ENCODE data around the gene COX20. TPM values are rescaled to one million over a fixed set of nuclear protein-coding genes. Genes with fewer than 3 reads are reported as not detected.

The COX20 gene
- total and polyA plus RNA-seq, 9 donors: 25.2 to 107 (median 37.7) TPM

DNA sequence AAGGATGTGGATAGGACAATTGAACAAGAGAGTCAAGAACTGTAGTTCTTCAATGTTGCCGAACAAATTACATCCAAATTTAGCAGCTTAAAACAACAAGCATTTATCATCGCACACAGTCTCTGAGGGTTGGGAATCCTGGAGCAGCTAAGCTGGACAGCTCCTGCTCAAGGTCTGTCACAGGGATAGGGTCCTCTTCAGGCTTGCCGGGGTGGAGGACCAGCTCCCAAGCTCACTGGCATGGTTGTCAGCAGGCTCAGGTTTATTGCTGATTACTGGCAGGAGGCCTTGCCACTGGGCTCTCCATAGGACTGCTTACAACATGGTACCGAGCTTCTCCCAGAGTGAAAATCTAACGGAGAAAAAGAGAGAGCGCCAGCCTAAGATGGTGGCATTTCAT lies 22.1 kb upstream of the COX20 start:
- Histone ChIP-seq H3K4me3 (no peak overlapping the region), H3K27ac (no peak overlapping the region), H3K4me1 (ENCODE audit: insufficient read depth) (no peaks in the 10 kb centered on the region), H3K9me3 (no peaks in the 10 kb centered on the region), H3K36me3 (no peaks in the 10 kb centered on the region), H3K27me3 (no peaks in the 10 kb centered on the region)
- intact Hi-C loops (cut with DNase I): loop anchor here in 1 of 4 donors (10.0 kb wide), 1 partner anchor 231 kb away; no protein-coding TSS in a partner anchor
- TF ChIP-seq POLR2A (IDR thresholded peaks at IDR 0.05): no peak
- TF ChIP-seq, protein P1, sequence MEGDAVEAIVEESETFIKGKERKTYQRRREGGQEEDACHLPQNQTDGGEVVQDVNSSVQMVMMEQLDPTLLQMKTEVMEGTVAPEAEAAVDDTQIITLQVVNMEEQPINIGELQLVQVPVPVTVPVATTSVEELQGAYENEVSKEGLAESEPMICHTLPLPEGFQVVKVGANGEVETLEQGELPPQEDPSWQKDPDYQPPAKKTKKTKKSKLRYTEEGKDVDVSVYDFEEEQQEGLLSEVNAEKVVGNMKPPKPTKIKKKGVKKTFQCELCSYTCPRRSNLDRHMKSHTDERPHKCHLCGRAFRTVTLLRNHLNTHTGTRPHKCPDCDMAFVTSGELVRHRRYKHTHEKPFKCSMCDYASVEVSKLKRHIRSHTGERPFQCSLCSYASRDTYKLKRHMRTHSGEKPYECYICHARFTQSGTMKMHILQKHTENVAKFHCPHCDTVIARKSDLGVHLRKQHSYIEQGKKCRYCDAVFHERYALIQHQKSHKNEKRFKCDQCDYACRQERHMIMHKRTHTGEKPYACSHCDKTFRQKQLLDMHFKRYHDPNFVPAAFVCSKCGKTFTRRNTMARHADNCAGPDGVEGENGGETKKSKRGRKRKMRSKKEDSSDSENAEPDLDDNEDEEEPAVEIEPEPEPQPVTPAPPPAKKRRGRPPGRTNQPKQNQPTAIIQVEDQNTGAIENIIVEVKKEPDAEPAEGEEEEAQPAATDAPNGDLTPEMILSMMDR (IDR thresholded peaks at IDR 0.05): no peak
- TF ChIP-seq EP300 (IDR thresholded peaks at IDR 0.05): no peak
- 73 to 81% (median 75%) methylated on average over 6 of the region's 6 CpGs for WGBS, 3 donors
- no peak for DNase-seq

DNA sequence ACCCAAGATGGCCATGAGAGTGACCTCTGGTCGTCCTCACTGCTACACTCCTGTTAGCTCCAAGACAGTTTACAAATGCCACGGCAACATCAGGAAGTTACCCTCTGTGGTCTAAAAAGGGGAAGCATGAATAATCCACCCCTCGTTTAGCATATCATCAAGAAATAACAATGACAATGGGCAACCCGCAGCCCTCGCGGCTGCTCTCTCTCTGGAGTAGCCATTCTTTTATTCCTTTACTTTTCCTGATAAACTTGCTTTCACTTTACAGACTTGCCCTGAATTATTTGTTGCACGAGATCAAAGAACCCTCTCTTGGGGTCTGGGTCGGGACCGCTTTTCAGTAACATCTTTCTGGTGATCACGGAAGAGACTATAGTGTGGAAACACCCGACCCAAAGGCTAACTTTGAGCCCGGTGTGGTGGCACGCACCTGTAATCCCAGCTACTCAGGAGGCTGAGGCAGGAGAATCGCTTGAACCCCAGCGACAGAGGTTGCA lies 19.8 kb upstream of the COX20 start:
- no peak for DNase-seq
- H3K4me3 ChIP-seq: no peak overlapping the region
- no peaks in the 10 kb centered on the region for H3K27me3 ChIP-seq
- no peaks in the 10 kb centered on the region for H3K4me1 ChIP-seq (ENCODE audit: insufficient read depth)
- H3K27ac ChIP-seq: no peak overlapping the region
- H3K36me3 ChIP-seq: no peaks in the 10 kb centered on the region
- intact Hi-C loops (cut with DNase I): loop anchor here in 1 of 4 donors (10.0 kb wide), 1 partner anchor 229 kb away; no protein-coding TSS in a partner anchor
- TF ChIP-seq POLR2A (IDR thresholded peaks at IDR 0.05) (no peak), EP300 (IDR thresholded peaks at IDR 0.05) (no peak)
- TF ChIP-seq, protein P1 (IDR thresholded peaks at IDR 0.05): no peak
- 50 to 60% (median 54%) methylated on average over 15 of the region's 15 CpGs for WGBS, 3 donors
- H3K9me3 ChIP-seq: no peaks in the 10 kb centered on the region

DNA sequence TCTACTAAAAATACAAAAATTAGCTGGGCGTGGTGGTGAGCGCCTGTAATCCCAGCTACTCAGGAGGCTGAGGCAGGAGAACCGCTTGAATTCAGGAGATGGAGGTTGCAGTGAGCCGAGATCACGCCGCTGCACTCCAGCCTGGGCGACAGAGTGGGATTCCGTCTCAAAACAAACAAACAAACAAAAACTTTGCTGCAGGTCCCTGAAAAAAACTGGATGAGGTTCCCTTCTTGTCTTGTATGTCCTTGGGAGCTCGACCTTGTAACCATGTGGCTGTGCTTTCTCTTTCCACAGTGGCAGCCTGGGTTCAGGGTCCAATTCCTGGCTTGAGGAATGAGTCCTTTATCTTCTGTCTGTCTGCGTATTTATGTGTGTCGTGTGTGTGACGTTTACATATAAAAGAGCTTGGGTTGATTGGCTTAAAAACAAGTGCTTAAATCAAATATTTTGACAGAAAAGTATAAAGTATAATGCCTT lies 18.0 kb upstream of the COX20 start:
- Histone ChIP-seq H3K4me1 (ENCODE audit: insufficient read depth) (no peaks in the 10 kb centered on the region), H3K36me3 (no peaks in the 10 kb centered on the region), H3K27ac (no peak overlapping the region), H3K9me3 (no peaks in the 10 kb centered on the region), H3K27me3 (no peaks in the 10 kb centered on the region), H3K4me3 (no peak overlapping the region)
- no peak for DNase-seq
- TF ChIP-seq, protein P1 (IDR thresholded peaks at IDR 0.05): no peak
- TF ChIP-seq POLR2A (IDR thresholded peaks at IDR 0.05) (no peak), EP300 (IDR thresholded peaks at IDR 0.05) (no peak)
- intact Hi-C loops (cut with DNase I): loop anchor here in 1 of 4 donors (10.0 kb wide), 1 partner anchor 227 kb away; no protein-coding TSS in a partner anchor
- 40 to 62% (median 57%) methylated on average over 12 of the region's 12 CpGs for WGBS, 3 donors

DNA sequence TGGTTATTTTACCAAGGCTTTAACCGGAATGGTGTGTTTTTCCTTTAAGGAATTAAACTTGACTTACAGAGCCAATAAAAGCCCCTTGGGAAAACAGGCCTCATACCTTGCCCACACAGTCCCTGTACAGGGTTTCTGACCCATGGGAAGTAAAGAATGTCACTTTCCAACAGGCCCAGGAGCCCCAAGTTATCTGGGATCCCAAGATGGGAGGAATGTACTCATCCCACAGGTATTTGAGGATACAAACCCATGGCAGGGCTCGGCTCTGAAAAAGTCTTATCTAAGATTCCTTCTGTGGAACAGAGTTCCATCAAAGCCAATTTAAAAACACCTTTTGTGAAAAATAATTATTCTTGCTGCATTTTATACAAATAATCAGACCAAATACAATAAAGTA lies 15.3 kb upstream of the COX20 start:
- Histone ChIP-seq H3K4me3 (no peak overlapping the region), H3K27me3 (no peaks in the 10 kb centered on the region), H3K27ac (no peak overlapping the region), H3K36me3 (no peaks in the 10 kb centered on the region), H3K4me1 (ENCODE audit: insufficient read depth) (no peaks in the 10 kb centered on the region), H3K9me3 (no peaks in the 10 kb centered on the region)
- no peak for DNase-seq
- 56 to 78% (median 61%) methylated on average over 2 of the region's 2 CpGs for WGBS, 3 donors
- intact Hi-C loops (cut with DNase I): no loop called here
- TF ChIP-seq POLR2A (IDR thresholded peaks at IDR 0.05): no peak
- no peak for TF ChIP-seq EP300 (IDR thresholded peaks at IDR 0.05)
- TF ChIP-seq, protein P1 (IDR thresholded peaks at IDR 0.05): no peak

Measured in ovary (tissue), 9 donors.